Left lobe of liver (tissue), 2 donors: ENCODE results near the gene GSTA5. TPM values are rescaled to one million over a fixed set of nuclear protein-coding genes. Genes with fewer than 3 reads are reported as not detected.
"Not testable (repeated sequence)": the region's sequence is repeated elsewhere in the genome, so short reads cannot be mapped to it uniquely, and the experiment has no call there.

ENCODE experiments used
- ATAC-seq: fragments of 200-7000 bp; cut with Tn5 transposase; one replicate; pipeline ENCODE4 v1.9.1; 2020; ENCODE audit warnings: mild to moderate bottlenecking, moderate library complexity
- DNase-seq: peaks from one replicate; pipeline ENCODE4 v3.0.0-alpha.2; 2020; ENCODE audit warnings: low spot score
- total RNA-seq: library from RNA; stranded (reverse); gene quantifications from one replicate; pipeline ENCODE4 v1.2.1, GENCODE V29; 2021
- donor health status: DM: no; HTN: no; CAD: no; lungs with moderate emphysema.
- donor health status: DM: no; HTN: yes; CAD: no.

Gene GSTA5
- total RNA-seq, 1 donor from 2014 or later = not detected

GRCh38 chr6:52799272-52799671 lies 41.3 kb downstream of the GSTA5 start:
- not testable (repeated sequence) for DNase-seq, ATAC-seq

GRCh38 chr6:52794366-52794765 lies 46.2 kb downstream of the GSTA5 start:
- not testable (repeated sequence) for ATAC-seq, DNase-seq

- peak; percentile 47 for ATAC-seq
Observed at GRCh38 chr6:52790861-52791260, 49.8 kb downstream of the GSTA5 start.

GRCh38 chr6:52789658-52790057 lies 51.0 kb downstream of the GSTA5 start:
- not testable (repeated sequence) for DNase-seq
- ATAC-seq = peak; percentile 1

More at GRCh38 chr6:52790861-52791260, 49.8 kb downstream of the GSTA5 start:
- no peak for DNase-seq

GRCh38 chr6:52788478-52788877 lies 52.1 kb downstream of the GSTA5 start:
- DNase-seq (no peak), ATAC-seq (peak; percentile 74)

GRCh38 chr6:52787917-52788316 lies 52.7 kb downstream of the GSTA5 start:
- ATAC-seq (peak; percentile 9), DNase-seq (no peak)

- no peak for ATAC-seq
- no peak for DNase-seq
Observed at GRCh38 chr6:52786249-52786956, 54.2 kb downstream of the GSTA5 start.

- not testable (repeated sequence) for DNase-seq, ATAC-seq
Observed at GRCh38 chr6:52782696-52783274, 57.8 kb downstream of the GSTA5 start.

- ATAC-seq, DNase-seq: not testable (repeated sequence)
Observed at GRCh38 chr6:52782209-52782608, 58.4 kb downstream of the GSTA5 start.

Other genes with a start within 250 kb of the GSTA5 start
- 28.5 TPM for gene TMEM14A, start 169.7 kb downstream of the GSTA5 start, total RNA-seq
- 45.2 TPM for gene GSTA2, start 77.3 kb downstream of the GSTA5 start, total RNA-seq
- gene GSTA1, start 37.0 kb downstream of the GSTA5 start, total RNA-seq = 811 TPM
- gene GSTA3, start 68.9 kb upstream of the GSTA5 start, total RNA-seq = not detected
- 5.5 TPM for gene GSTA4, start 154.5 kb upstream of the GSTA5 start, total RNA-seq
- 5.5 TPM for gene CILK1, start 221.0 kb upstream of the GSTA5 start, total RNA-seq
- gene FBXO9, start 224.6 kb upstream of the GSTA5 start, total RNA-seq = 70.2 TPM